Stimulated activated CD8-positive, alpha-beta memory T cell treated with anti-CD3 and anti-CD28 coated beads, Interleukin-12 subunit alpha, Interleukin-12 subunit beta, amount 100 ng/mL, for 24 hours (primary cell): ENCODE data around the gene CARMIL1.
"Not testable (repeated sequence)": the region's sequence is repeated elsewhere in the genome, so short reads cannot be mapped to it uniquely, and the experiment has no call there.

Experiments used
- DNase-seq: peaks from one replicate; pipeline ENCODE4 v3.0.0-alpha.2; 2020; ENCODE audit errors: extremely low read depth

CARMIL1 gene

GRCh38 chr6:25441663-25442270, 162.6 kb downstream of the CARMIL1 start:
- no peak for DNase-seq

GRCh38 chr6:25442898-25443297, 163.7 kb downstream of the CARMIL1 start:
- no peak for DNase-seq

- not testable (repeated sequence) for DNase-seq
These were observed 165.3 kb downstream of the CARMIL1 start for GRCh38 chr6:25444521-25444920.

- DNase-seq = no peak
These were observed 167.8 kb downstream of the CARMIL1 start for GRCh38 chr6:25446830-25447569.

GRCh38 chr6:25447570-25447929, 168.4 kb downstream of the CARMIL1 start:
- DNase-seq = no peak

- DNase-seq = no peak
These were observed 169.9 kb downstream of the CARMIL1 start for GRCh38 chr6:25448965-25449538.

GRCh38 chr6:25449774-25450173, 170.6 kb downstream of the CARMIL1 start:
- no peak for DNase-seq

GRCh38 chr6:25450469-25451198, 171.5 kb downstream of the CARMIL1 start:
- DNase-seq = no peak

- no peak for DNase-seq
These were observed 172.9 kb downstream of the CARMIL1 start for GRCh38 chr6:25452031-25452430.

GRCh38 chr6:25453288-25453687, 174.1 kb downstream of the CARMIL1 start:
- DNase-seq = no peak

GRCh38 chr6:25454136-25454535, 175.0 kb downstream of the CARMIL1 start:
- no peak for DNase-seq

- DNase-seq = no peak
These were observed 177.3 kb downstream of the CARMIL1 start for GRCh38 chr6:25456249-25457040.

- no peak for DNase-seq
These were observed 178.3 kb downstream of the CARMIL1 start for GRCh38 chr6:25457516-25457915.

- no peak for DNase-seq
These were observed 179.3 kb downstream of the CARMIL1 start for GRCh38 chr6:25458485-25458884.

GRCh38 chr6:25462235-25462897, 183.2 kb downstream of the CARMIL1 start:
- no peak for DNase-seq

GRCh38 chr6:25463441-25463840, 184.3 kb downstream of the CARMIL1 start:
- DNase-seq = no peak

- no peak for DNase-seq
These were observed 185.1 kb downstream of the CARMIL1 start for GRCh38 chr6:25464225-25464624.

GRCh38 chr6:25465941-25466340, 186.8 kb downstream of the CARMIL1 start:
- DNase-seq = no peak

GRCh38 chr6:25468881-25469280, 189.7 kb downstream of the CARMIL1 start:
- no peak for DNase-seq

- no peak for DNase-seq
These were observed 190.7 kb downstream of the CARMIL1 start for GRCh38 chr6:25469797-25470388.

- DNase-seq = no peak
These were observed 193.1 kb downstream of the CARMIL1 start for GRCh38 chr6:25472306-25472705.
